Muscle layer of duodenum (tissue), 2 donors: ENCODE data around the gene ABCB1.

ENCODE experiments used
- H3K27ac ChIP-seq: one replicate; pipeline ENCODE4 v1.7.0; 2013; ENCODE audit warnings: mild to moderate bottlenecking, low read length
- H3K27me3 ChIP-seq: one replicate; pipeline ENCODE4 v1.7.0; 2013; ENCODE audit warnings: low read depth, mild to moderate bottlenecking, control low read depth, low read length
- H3K36me3 ChIP-seq, 2 donors: one replicate each; pipeline ENCODE4 v1.7.0; 2013; ENCODE audit warnings: low read length in 2 of 2, control low read depth in 1 of 2, mild to moderate bottlenecking in 1 of 2; ENCODE audit not compliant: insufficient read depth in 2 of 2, control insufficient read depth in 1 of 2
- H3K4me1 ChIP-seq, 2 donors: one replicate each; pipeline ENCODE4 v1.7.0; 2013; ENCODE audit warnings: low read length in 2 of 2, mild to moderate bottlenecking in 2 of 2, control low read depth in 1 of 2, moderate library complexity in 1 of 2; ENCODE audit not compliant: insufficient read depth in 2 of 2, control insufficient read depth in 1 of 2
- H3K4me3 ChIP-seq, 2 donors: one replicate each; pipeline ENCODE4 v1.7.0; 2013; ENCODE audit warnings: low read length in 2 of 2, low read depth in 1 of 2, mild to moderate bottlenecking in 1 of 2
- H3K9me3 ChIP-seq, 2 donors: one replicate each; pipeline ENCODE4 v1.7.0; 2013; ENCODE audit warnings: low read length in 2 of 2, control low read depth in 1 of 2, mild to moderate bottlenecking in 1 of 2; ENCODE audit not compliant: control insufficient read depth in 1 of 2
- donor health status: healthy.

Gene ABCB1

GRCh38 chr7:87604264-87604663 lies 3.6 kb upstream of the ABCB1 start:
- Histone ChIP-seq H3K36me3 (no peaks in the 10 kb centered on the region), H3K9me3 (no peaks in the 10 kb centered on the region), H3K4me1 (peaks cover 0 to 13% of the 10 kb centered on the region in 2 donors), H3K27ac (no peak overlapping the region), H3K27me3 (no peaks in the 10 kb centered on the region), H3K4me3 (no peak overlapping the region)

- H3K27me3 ChIP-seq, result no peaks in the 10 kb centered on the region
- no peak overlapping the region for H3K4me3 ChIP-seq
- H3K4me1 ChIP-seq, result peaks cover 0 to 13% of the 10 kb centered on the region in 2 donors
- H3K36me3 ChIP-seq, result no peaks in the 10 kb centered on the region
- no peak overlapping the region for H3K27ac ChIP-seq
- no peaks in the 10 kb centered on the region for H3K9me3 ChIP-seq
Measured at GRCh38 chr7:87599336-87599735, 1.3 kb downstream of the ABCB1 start.

GRCh38 chr7:87598234-87599009 lies 2.3 kb downstream of the ABCB1 start:
- Histone ChIP-seq H3K4me1 (peaks cover 0 to 13% of the 10 kb centered on the region in 2 donors), H3K36me3 (no peaks in the 10 kb centered on the region), H3K4me3 (peak overlapping the region in 1 of 2 donors; percentile 37), H3K27ac (no peak overlapping the region), H3K27me3 (no peaks in the 10 kb centered on the region), H3K9me3 (no peaks in the 10 kb centered on the region)

GRCh38 chr7:87596696-87597095 lies 4.0 kb downstream of the ABCB1 start:
- H3K36me3 ChIP-seq, result no peaks in the 10 kb centered on the region
- H3K4me1 ChIP-seq, result peaks cover 0 to 13% of the 10 kb centered on the region in 2 donors
- no peaks in the 10 kb centered on the region for H3K27me3 ChIP-seq
- no peak overlapping the region for H3K4me3 ChIP-seq
- H3K27ac ChIP-seq, result no peak overlapping the region
- H3K9me3 ChIP-seq, result no peaks in the 10 kb centered on the region

GRCh38 chr7:87596136-87596535 lies 4.5 kb downstream of the ABCB1 start:
- Histone ChIP-seq H3K4me1 (peaks cover 0 to 11% of the 10 kb centered on the region in 2 donors), H3K9me3 (no peaks in the 10 kb centered on the region), H3K36me3 (no peaks in the 10 kb centered on the region), H3K27ac (no peak overlapping the region), H3K4me3 (no peak overlapping the region), H3K27me3 (no peaks in the 10 kb centered on the region)

- Histone ChIP-seq H3K27ac (no peak overlapping the region), H3K27me3 (no peaks in the 10 kb centered on the region), H3K4me1 (no peaks in the 10 kb centered on the region), H3K4me3 (no peak overlapping the region), H3K36me3 (no peaks in the 10 kb centered on the region), H3K9me3 (no peaks in the 10 kb centered on the region)
Measured at GRCh38 chr7:87592300-87592699, 8.4 kb downstream of the ABCB1 start.

GRCh38 chr7:87591211-87591610 lies 9.5 kb downstream of the ABCB1 start:
- H3K27ac ChIP-seq, result no peak overlapping the region

GRCh38 chr7:87590578-87590977 lies 10.1 kb downstream of the ABCB1 start:
- H3K9me3 ChIP-seq, result no peaks in the 10 kb centered on the region
- H3K27ac ChIP-seq, result no peak overlapping the region
- no peaks in the 10 kb centered on the region for H3K4me1 ChIP-seq
- no peaks in the 10 kb centered on the region for H3K27me3 ChIP-seq
- H3K36me3 ChIP-seq, result no peaks in the 10 kb centered on the region
- H3K4me3 ChIP-seq, result no peak overlapping the region

More at GRCh38 chr7:87591211-87591610, 9.5 kb downstream of the ABCB1 start:
- Histone ChIP-seq H3K36me3 (no peaks in the 10 kb centered on the region), H3K27me3 (no peaks in the 10 kb centered on the region), H3K9me3 (no peaks in the 10 kb centered on the region), H3K4me1 (no peaks in the 10 kb centered on the region), H3K4me3 (no peak overlapping the region)

- no peaks in the 10 kb centered on the region for H3K9me3 ChIP-seq
- no peak overlapping the region for H3K4me3 ChIP-seq
- H3K27me3 ChIP-seq, result no peaks in the 10 kb centered on the region
- no peak overlapping the region for H3K27ac ChIP-seq
- H3K4me1 ChIP-seq, result no peaks in the 10 kb centered on the region
- H3K36me3 ChIP-seq, result no peaks in the 10 kb centered on the region
Measured at GRCh38 chr7:87589631-87590030, 11.1 kb downstream of the ABCB1 start.

GRCh38 chr7:87581723-87582122 lies 19.0 kb downstream of the ABCB1 start:
- H3K27ac ChIP-seq, result no peak overlapping the region
- H3K4me1 ChIP-seq, result no peaks in the 10 kb centered on the region
- H3K9me3 ChIP-seq, result no peaks in the 10 kb centered on the region
- H3K4me3 ChIP-seq, result no peak overlapping the region
- H3K27me3 ChIP-seq, result no peaks in the 10 kb centered on the region
- no peaks in the 10 kb centered on the region for H3K36me3 ChIP-seq

GRCh38 chr7:87580636-87581035 lies 20.0 kb downstream of the ABCB1 start:
- Histone ChIP-seq H3K4me3 (no peak overlapping the region), H3K9me3 (no peaks in the 10 kb centered on the region), H3K27me3 (no peaks in the 10 kb centered on the region), H3K4me1 (no peaks in the 10 kb centered on the region), H3K36me3 (no peaks in the 10 kb centered on the region), H3K27ac (no peak overlapping the region)

- no peak overlapping the region for H3K4me3 ChIP-seq
- H3K4me1 ChIP-seq, result no peaks in the 10 kb centered on the region
- no peak overlapping the region for H3K27ac ChIP-seq
- no peaks in the 10 kb centered on the region for H3K27me3 ChIP-seq
- no peaks in the 10 kb centered on the region for H3K9me3 ChIP-seq
- H3K36me3 ChIP-seq, result no peaks in the 10 kb centered on the region
Measured at GRCh38 chr7:87575521-87575920, 25.2 kb downstream of the ABCB1 start.
